ENCODE results near the gene GINS2. TPM values are rescaled to one million over a fixed set of nuclear protein-coding genes. Genes with fewer than 3 reads are reported as not detected.

The GINS2 gene
- total RNA-seq, 1 experiment from 2014 or later: 52.7 TPM

DNA sequence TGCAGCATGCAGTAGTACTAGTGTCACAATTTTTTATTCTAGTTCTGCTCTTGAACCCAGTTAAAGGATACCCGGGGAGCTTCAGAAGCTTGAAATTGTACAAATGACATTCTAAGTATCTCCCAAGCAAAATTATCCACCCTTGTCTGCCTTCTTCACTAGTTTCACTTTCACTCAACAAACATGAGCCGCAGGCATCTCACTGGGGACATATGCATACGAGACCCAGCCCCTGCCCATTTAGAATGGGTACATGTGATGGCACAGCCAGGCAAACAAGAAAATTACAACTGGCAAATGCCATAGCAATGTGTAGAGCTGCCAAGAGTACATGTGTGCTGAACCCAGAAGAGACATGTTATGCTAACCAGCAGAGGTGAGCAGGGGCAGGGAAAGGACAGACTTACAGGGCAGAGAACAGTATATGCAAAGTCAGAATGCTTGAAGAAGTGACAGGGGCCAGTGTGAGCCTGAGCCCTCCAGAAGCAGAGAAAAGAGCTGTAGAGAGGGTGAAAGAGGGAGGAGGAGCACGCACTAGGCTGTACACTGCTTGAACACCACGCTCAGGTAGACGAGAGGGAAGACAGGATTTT, 8.3 kb downstream of the GINS2 start:
- Histone ChIP-seq H3K23ac (ENCODE audit: insufficient read length, low read depth, low read length) (no peak overlapping the region), H3K23me2 (ENCODE audit: insufficient read length, low read depth, low read length, poor library complexity, severe bottlenecking) (no peaks in the 10 kb centered on the region), H3K14ac (ENCODE audit: insufficient read depth, low read length) (no peak overlapping the region), H2AK5ac (ENCODE audit: insufficient read length, low read length) (no peak overlapping the region), H3K4me1 (ENCODE audit: insufficient read depth, low read length) (no peaks in the 10 kb centered on the region), H3K9me3 (ENCODE audit: control insufficient read depth, low read depth, low read length) (no peaks in the 10 kb centered on the region), H3K79me1 (ENCODE audit: insufficient read depth, low read depth, low read length, poor library complexity, severe bottlenecking) (no peaks in the 10 kb centered on the region), H3K56ac (ENCODE audit: insufficient read length, low read depth, low read length) (no peak overlapping the region), H2BK15ac (ENCODE audit: low read depth, low read length) (no peak overlapping the region), H4K91ac (ENCODE audit: insufficient read length, low read depth, low read length) (no peak overlapping the region), H2BK120ac (ENCODE audit: low read depth, low read length, poor library complexity, severe bottlenecking) (no peak overlapping the region), H4K5ac (ENCODE audit: insufficient read length, low read depth, low read length) (no peak overlapping the region), H3K4ac (ENCODE audit: low read depth, low read length) (no peak overlapping the region), H2BK5ac (ENCODE audit: insufficient read length, low read length) (no peak overlapping the region), H3K4me2 (ENCODE audit: insufficient read depth, insufficient read length, low read length) (no peak overlapping the region), H3K27ac (ENCODE audit: insufficient read length, low read depth, low read length) (no peak overlapping the region), H4K8ac (replicated peaks; ENCODE audit: insufficient read length, low read depth, low read length) (no peak overlapping the region), H4K20me1 (ENCODE audit: control insufficient read depth, insufficient read depth, insufficient read length) (no peaks in the 10 kb centered on the region), H3T11ph (ENCODE audit: low read length) (no peak overlapping the region), H3K27me3 (ENCODE audit: insufficient read depth, low read length) (no peaks in the 10 kb centered on the region), H2BK12ac (ENCODE audit: insufficient read length, low read depth, low read length) (no peak overlapping the region), H2BK20ac (ENCODE audit: low read depth, low read length, poor library complexity, severe bottlenecking) (no peak overlapping the region), H3K18ac (ENCODE audit: insufficient read length, low read depth, low read length) (no peak overlapping the region), H2AFZ (ENCODE audit: low read length) (no peak overlapping the region), H3K9ac (ENCODE audit: extremely low read depth, insufficient read length, low read length) (no peak overlapping the region), H3K79me2 (ENCODE audit: insufficient read depth, low read length) (peaks cover 3% of the 10 kb centered on the region; the same call in 1 of the 2 replicates)
- no peak for DNase-seq
- no CpG with 5 or more reads among the region's 6 CpGs for WGBS (ENCODE audit: extremely low coverage, insufficient read length, low lambda C conversion rate)
- H3K36me3 Mint-ChIP-seq (ENCODE audit: insufficient read depth in 1 of 3, low read depth in 3 of 3): peaks cover 16 to 83% (median 61%) of the 10 kb centered on the region in 3 experiments; a peak in 6 of 7 replicates
- no peaks in the 10 kb centered on the region; the same call in 1 of the 2 replicates for H3K27me3 Mint-ChIP-seq (ENCODE audit: low read depth)
- peaks cover 5 to 6% of the 10 kb centered on the region in 2 experiments for H3K4me1 Mint-ChIP-seq
- H3K4me3 Mint-ChIP-seq: no peak overlapping the region; a peak in 1 of 5 replicates
- TF ChIP-seq, protein P1, sequence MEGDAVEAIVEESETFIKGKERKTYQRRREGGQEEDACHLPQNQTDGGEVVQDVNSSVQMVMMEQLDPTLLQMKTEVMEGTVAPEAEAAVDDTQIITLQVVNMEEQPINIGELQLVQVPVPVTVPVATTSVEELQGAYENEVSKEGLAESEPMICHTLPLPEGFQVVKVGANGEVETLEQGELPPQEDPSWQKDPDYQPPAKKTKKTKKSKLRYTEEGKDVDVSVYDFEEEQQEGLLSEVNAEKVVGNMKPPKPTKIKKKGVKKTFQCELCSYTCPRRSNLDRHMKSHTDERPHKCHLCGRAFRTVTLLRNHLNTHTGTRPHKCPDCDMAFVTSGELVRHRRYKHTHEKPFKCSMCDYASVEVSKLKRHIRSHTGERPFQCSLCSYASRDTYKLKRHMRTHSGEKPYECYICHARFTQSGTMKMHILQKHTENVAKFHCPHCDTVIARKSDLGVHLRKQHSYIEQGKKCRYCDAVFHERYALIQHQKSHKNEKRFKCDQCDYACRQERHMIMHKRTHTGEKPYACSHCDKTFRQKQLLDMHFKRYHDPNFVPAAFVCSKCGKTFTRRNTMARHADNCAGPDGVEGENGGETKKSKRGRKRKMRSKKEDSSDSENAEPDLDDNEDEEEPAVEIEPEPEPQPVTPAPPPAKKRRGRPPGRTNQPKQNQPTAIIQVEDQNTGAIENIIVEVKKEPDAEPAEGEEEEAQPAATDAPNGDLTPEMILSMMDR (conservative IDR thresholded peaks at IDR 0.05): no peak
- H3K9me3 Mint-ChIP-seq: no peaks in the 10 kb centered on the region
- H3K27ac Mint-ChIP-seq: peak overlapping the region in 1 of 3 experiments; percentile 66; a peak in 2 of 7 replicates
